Activated naive CD4-positive, alpha-beta T cell treated with anti-CD3 and anti-CD28 coated beads for 36 hours (primary cell): ENCODE measurements around the gene HEATR5B. TPM values are rescaled to one million over a fixed set of nuclear protein-coding genes. Genes with fewer than 3 reads are reported as not detected.

Experiments used
- CTCF ChIA-PET: fragments of 350-600 bp; sonication (Branson Sonifier 250); formaldehyde crosslinking; loops from one replicate; lab custom pipeline; 2021; ENCODE audit warnings: antibody characterized with exemption; lab: Charles Lee
- DNase-seq: peaks from one replicate; pipeline ENCODE4 v3.0.0-alpha.2; 2020
- H3K27ac Mint-ChIP-seq: one replicate; pipeline ENCODE4 v1.8.0; 2021; ENCODE audit warnings: mild to moderate bottlenecking, mixed read lengths
- H3K27me3 Mint-ChIP-seq: one replicate; pipeline ENCODE4 v1.8.0; 2021; ENCODE audit warnings: low read depth, mixed read lengths
- H3K36me3 Mint-ChIP-seq: one replicate; pipeline ENCODE4 v1.8.0; 2021; ENCODE audit warnings: low read depth, mixed read lengths
- H3K4me1 Mint-ChIP-seq: one replicate; pipeline ENCODE4 v1.8.0; 2021; ENCODE audit warnings: low read depth, mixed read lengths
- H3K4me3 Mint-ChIP-seq: one replicate; pipeline ENCODE4 v1.8.0; 2021; ENCODE audit warnings: mild to moderate bottlenecking, moderate library complexity, mixed read lengths
- H3K9me3 Mint-ChIP-seq: one replicate; pipeline ENCODE4 v1.8.0; 2021; ENCODE audit warnings: mixed read lengths
- intact Hi-C: fragments of 100-400 bp; cut with micrococcal nuclease; formaldehyde crosslinking; loops from one replicate; pipeline ENCODE4 v1.15.1; 2023
- total RNA-seq, 2 experiments: library from RNA; stranded (reverse); gene quantifications; one replicate each; pipeline ENCODE4 v1.2.3, GENCODE V29; 2021

HEATR5B gene
- total RNA-seq, 2 experiments from 2014 or later: 15.5 to 15.8 TPM

DNA sequence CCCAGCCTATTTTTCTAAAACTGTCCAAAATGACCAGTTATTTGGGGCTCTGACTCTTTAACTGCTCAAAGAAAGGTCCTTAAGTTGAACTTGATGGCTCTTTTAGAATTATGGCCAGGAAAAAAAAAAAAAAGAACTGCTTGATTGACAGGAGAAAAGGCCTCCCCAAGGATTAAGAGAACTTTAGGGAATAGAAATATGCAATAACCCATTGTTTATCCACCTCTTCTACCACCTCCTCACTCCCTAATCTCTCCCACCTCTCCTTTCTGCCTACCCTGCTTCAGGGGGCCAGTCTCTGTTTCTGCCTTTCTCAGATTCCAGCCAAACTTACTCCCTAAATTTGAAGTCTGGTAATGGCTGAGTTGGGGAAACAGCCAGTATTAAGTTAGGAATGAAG lies 112.2 kb downstream of the HEATR5B start:
- H3K36me3 Mint-ChIP-seq: no peaks in the 10 kb centered on the region
- DNase-seq: no peak
- peaks cover 7% of the 10 kb centered on the region for H3K4me1 Mint-ChIP-seq
- H3K27ac Mint-ChIP-seq: no peak overlapping the region
- intact Hi-C loops: no loop called here
- no peak overlapping the region for H3K4me3 Mint-ChIP-seq
- no peaks in the 10 kb centered on the region for H3K9me3 Mint-ChIP-seq
- H3K27me3 Mint-ChIP-seq: no peaks in the 10 kb centered on the region
- CTCF ChIA-PET: no interaction called here

DNA sequence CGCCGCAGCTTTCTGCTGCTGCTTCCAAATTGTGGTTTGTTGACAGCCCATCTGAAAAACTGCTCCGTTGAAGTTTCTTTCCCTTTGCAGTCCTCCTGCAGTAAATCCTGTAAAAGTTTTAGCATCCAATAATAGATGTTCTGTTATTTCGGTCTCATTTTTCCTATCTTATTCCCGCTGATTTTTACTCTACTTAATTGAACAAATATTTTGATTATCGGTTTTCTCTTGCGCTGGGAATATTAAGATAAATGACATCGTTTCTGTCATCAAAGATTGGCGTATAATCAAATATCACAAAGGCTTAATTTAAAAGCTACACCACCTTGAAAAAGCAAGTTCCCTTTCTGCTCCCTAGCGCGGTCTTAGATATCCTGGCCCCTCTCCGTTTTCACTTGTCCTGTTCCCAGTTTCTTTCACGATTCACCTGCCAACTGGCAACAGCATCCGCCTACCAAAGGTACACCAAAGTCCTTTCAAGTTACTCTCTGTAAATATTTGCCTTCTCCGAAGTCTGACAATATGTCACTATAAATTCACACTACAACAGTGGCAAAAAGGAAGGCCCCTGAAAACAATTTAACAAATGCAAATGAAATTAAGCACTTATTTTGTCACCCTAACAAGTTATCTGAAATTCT lies 116.8 kb downstream of the HEATR5B start:
- Mint-ChIP-seq H3K9me3 (no peaks in the 10 kb centered on the region), H3K27me3 (no peaks in the 10 kb centered on the region), H3K4me1 (peaks cover 27% of the 10 kb centered on the region), H3K4me3 (peak overlapping the region; percentile 93), H3K36me3 (peaks cover 4% of the 10 kb centered on the region), H3K27ac (peak overlapping the region; percentile 90)
- CTCF ChIA-PET: interaction anchor here (1.2 kb wide), 1 partner anchor 189 kb away, joined by 3 read pairs; no protein-coding TSS in a partner anchor
- DNase-seq: no peak
- intact Hi-C loops: loop anchor here (2.0 to 10.0 kb wide), 6 partner anchors 41 to 725 kb away; partner anchors contain the start of genes CRIM1, EIF2AK2 and FEZ2

DNA sequence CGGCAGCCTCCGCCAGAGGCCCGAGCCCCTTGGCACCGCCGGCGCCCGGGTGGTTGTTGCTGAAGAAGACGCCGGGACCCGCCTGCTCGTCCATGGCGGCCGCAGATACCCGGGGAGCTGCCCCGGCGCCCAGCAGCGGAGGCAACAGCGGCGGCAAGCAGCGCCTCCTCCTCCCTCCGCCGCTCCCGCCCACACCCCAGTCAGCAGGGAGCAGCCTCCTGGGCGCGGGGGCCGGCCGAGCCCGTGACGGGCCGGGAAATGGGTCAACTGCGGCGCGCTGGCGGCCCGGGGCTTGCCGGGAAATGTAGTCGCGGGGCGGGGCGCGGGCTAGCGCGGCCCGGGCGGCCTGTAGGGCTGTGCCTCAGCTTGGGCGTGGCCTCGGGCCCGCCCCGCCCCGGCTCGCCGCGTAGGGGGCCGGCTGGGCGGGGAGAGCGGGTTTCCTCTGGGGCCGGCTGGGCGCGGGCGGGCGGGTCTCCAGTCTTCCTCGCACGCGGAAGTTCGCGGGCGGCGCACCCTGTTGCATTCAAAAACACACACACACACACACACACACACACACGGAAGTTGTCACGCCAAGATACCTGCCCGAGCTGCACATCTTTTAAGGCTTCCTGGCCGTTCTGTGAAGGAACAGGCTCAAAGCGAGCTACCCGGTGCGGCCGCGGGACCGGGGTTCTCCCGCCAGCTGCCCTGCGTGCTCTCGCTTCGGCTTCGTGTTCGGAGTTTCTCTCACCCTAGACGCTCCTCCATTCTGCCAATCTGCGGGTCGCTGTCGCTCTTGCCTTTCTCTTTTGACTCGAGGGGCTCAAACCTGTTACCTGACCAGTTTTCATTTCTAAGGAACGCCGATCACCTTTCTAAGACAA lies 117.6 kb downstream of the HEATR5B start, which contains the start of gene STRN:
Gene STRN (minus strand): TSS at position 167 of the 866 bp plus-strand sequence. CDS start 73 bp downstream, at position 94.
- DNase-seq: peak; percentile 96
- intact Hi-C loops: loop anchor here (1.0 to 10.0 kb wide), 14 partner anchors 39 to 724 kb away; partner anchors contain the start of genes CEBPZ, CEBPZOS, CRIM1 and EIF2AK2
- CTCF ChIA-PET: no interaction called here
- no peaks in the 10 kb centered on the region for H3K27me3 Mint-ChIP-seq
- H3K27ac Mint-ChIP-seq: peak within 1 kb of the TSS; percentile 90
- peaks cover 33% of the 10 kb centered on the region for H3K4me1 Mint-ChIP-seq
- peaks cover 4% of the 10 kb centered on the region for H3K36me3 Mint-ChIP-seq
- peak within 1 kb of the TSS; percentile 94 for H3K4me3 Mint-ChIP-seq
- no peaks in the 10 kb centered on the region for H3K9me3 Mint-ChIP-seq

DNA sequence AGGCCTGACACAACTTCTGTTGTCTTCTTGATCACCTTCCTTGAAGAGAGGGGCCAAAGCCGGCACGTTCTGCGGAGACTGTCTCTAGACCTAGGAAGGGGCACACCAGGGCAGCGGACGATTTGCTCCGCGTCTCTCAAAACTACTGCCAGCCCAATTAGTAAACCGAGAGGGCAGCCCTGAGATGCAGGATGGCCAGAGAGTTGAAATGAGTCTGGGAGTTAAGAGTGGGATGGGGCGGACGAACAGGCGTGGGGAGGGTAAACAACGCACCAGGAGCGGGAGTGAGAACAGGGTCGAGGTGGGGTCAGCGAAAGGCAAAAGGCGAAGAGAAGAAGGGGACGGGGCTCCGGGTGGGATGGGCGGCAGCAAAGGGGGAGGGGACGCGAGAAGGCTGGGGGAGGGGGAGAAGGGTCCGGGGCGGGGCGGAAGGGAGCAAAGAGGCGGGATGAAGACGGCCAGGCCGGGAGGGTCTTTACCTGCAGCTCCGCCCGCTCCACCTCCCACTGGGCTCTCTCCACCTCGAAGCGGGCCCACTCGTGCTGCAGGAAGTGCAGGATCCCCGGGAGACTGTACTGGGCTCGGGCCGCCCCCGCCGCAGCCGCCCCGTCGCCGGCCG lies 118.3 kb downstream of the HEATR5B start:
- DNase-seq: peak; percentile 39
- H3K4me3 Mint-ChIP-seq: peak overlapping the region; percentile 94
- H3K4me1 Mint-ChIP-seq: peaks cover 37% of the 10 kb centered on the region
- no peaks in the 10 kb centered on the region for H3K9me3 Mint-ChIP-seq
- CTCF ChIA-PET: no interaction called here
- intact Hi-C loops: loop anchor here (1.0 to 10.0 kb wide), 14 partner anchors 39 to 724 kb away; partner anchors contain the start of genes CEBPZ, CEBPZOS, CRIM1 and EIF2AK2
- no peaks in the 10 kb centered on the region for H3K27me3 Mint-ChIP-seq
- peak overlapping the region; percentile 85 for H3K27ac Mint-ChIP-seq
- H3K36me3 Mint-ChIP-seq: peaks cover 4% of the 10 kb centered on the region

DNA sequence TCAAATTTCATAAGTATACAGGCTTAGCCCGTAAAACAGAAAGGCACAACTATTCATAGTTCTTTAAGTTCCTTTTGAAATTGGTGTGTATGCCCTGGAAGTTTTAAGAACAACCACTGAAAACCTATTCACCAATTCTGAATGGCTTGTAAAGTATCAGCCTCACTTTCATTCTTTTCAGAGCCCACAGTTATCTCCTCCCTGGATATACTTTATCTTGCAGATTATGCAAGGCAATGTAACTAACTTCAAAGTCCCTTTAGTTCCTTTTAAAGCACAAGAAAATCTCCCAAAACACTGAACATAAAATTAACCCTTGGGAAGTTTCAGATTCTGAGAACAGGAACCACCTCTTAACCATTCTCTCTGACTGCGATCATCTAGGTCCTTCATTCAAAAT lies 119.0 kb downstream of the HEATR5B start:
- DNase-seq: no peak
- Mint-ChIP-seq H3K9me3 (no peaks in the 10 kb centered on the region), H3K27ac (peak overlapping the region; percentile 85), H3K27me3 (no peaks in the 10 kb centered on the region), H3K4me3 (peak overlapping the region; percentile 94), H3K36me3 (peaks cover 4% of the 10 kb centered on the region), H3K4me1 (peaks cover 40% of the 10 kb centered on the region)
- CTCF ChIA-PET: no interaction called here
- intact Hi-C loops: loop anchor here (5.0 to 10.0 kb wide), 3 partner anchors 368 to 723 kb away; partner anchors contain the start of gene FEZ2

DNA sequence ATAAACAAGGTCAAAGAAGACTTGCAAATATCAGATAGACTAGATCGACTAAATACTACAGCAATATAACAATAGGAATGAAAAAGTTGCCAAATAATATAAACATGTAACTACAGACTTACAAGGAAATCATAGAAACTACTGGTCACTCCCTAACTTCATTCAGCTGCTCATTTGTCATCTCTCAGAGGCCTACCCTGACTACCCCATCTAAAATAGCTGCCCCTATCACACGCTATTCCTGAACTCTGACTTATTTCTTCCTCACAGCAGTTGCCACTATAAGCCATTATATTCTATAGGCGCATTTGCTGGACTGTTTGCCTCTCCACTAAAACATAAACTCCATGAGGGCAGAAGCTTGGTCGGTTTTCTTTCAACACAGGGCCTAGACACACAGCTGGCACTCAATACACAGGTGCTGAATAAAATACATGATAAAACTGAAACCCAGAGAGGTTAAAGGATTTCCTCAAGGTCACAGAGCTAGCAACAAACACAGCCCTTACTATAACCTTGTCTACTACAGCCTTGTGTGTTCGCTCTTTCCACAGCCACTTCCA lies 119.6 kb downstream of the HEATR5B start:
- no peak for DNase-seq
- H3K4me3 Mint-ChIP-seq: peak overlapping the region; percentile 94
- CTCF ChIA-PET: no interaction called here
- no peaks in the 10 kb centered on the region for H3K27me3 Mint-ChIP-seq
- peaks cover 44% of the 10 kb centered on the region for H3K4me1 Mint-ChIP-seq
- intact Hi-C loops: loop anchor here (5.0 to 10.0 kb wide), 3 partner anchors 367 to 722 kb away; partner anchors contain the start of gene FEZ2
- H3K9me3 Mint-ChIP-seq: no peaks in the 10 kb centered on the region
- peaks cover 4% of the 10 kb centered on the region for H3K36me3 Mint-ChIP-seq
- peak overlapping the region; percentile 6 for H3K27ac Mint-ChIP-seq

DNA sequence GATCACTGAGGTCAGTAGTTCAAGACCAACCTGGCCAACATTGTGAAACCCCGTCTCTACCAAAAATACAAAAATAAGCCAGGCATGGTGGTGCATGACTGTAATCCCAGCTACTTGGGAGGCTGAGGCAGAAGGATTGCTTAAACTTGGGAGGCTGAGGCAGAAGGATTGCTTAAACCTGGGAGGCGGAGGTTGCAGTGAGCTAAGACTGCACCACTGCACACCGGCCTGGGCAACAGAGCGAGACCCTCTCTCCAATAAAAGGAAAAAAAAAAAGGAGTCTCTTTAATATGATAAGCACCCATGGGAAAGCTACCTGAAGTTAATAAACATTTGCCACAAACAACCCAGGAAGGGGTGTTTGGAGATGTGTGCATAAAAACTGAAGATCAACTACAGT lies 120.4 kb downstream of the HEATR5B start:
- CTCF ChIA-PET: interaction anchor here (0.7 kb wide), 1 partner anchor 90 kb away, joined by 3 read pairs; no protein-coding TSS in a partner anchor
- no peak overlapping the region for H3K27ac Mint-ChIP-seq
- no peak for DNase-seq
- H3K9me3 Mint-ChIP-seq: no peaks in the 10 kb centered on the region
- peaks cover 51% of the 10 kb centered on the region for H3K4me1 Mint-ChIP-seq
- intact Hi-C loops: loop anchor here (10.0 kb wide), 1 partner anchor 671 kb away; no protein-coding TSS in a partner anchor
- H3K27me3 Mint-ChIP-seq: no peaks in the 10 kb centered on the region
- H3K36me3 Mint-ChIP-seq: peaks cover 6% of the 10 kb centered on the region
- H3K4me3 Mint-ChIP-seq: no peak overlapping the region

DNA sequence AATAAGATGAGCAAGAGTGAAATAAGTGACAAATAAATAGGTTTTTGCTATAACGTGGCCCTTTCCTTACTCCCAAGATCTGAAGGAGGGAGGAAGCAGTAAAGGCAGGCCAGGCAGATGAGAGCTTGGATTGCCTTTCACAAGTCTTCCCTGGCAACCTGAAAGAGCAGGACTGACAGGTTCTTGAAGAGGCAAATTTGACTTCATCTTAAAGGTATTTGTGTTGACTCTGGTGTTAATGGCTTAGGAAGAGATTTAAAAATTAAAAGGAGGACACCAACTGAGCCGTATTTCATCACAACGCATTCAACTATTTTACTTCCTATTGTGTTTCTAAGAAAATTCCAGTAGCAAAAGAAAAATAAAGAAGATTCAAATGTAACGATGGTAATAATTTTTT lies 121.1 kb downstream of the HEATR5B start:
- H3K4me1 Mint-ChIP-seq: peaks cover 57% of the 10 kb centered on the region
- H3K27me3 Mint-ChIP-seq: no peaks in the 10 kb centered on the region
- no peaks in the 10 kb centered on the region for H3K9me3 Mint-ChIP-seq
- no peak for DNase-seq
- no peak overlapping the region for H3K27ac Mint-ChIP-seq
- no peak overlapping the region for H3K4me3 Mint-ChIP-seq
- H3K36me3 Mint-ChIP-seq: peaks cover 10% of the 10 kb centered on the region
- intact Hi-C loops: loop anchor here (10.0 kb wide), 1 partner anchor 672 kb away; no protein-coding TSS in a partner anchor
- CTCF ChIA-PET: interaction anchor here (0.7 kb wide), 1 partner anchor 91 kb away, joined by 3 read pairs; no protein-coding TSS in a partner anchor

DNA sequence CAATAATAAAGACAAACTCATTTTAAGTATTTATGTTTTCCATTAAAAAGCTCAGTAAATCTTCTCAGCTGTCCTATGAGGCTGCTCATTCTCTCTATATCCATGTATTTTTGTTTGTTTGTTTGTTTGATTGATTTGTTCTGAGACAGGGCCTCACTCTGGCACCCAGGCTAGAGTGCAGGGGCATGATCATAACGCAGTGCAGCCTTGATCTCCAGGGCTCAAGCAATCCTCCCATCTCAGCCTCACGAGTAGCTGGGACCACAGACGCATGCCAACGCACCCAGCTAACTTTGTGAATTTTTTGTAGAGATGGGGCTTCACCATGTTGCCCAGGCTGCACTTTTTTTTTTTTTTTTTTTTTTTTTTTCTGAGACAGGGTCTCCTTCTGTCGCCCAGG lies 123.4 kb downstream of the HEATR5B start:
- Mint-ChIP-seq H3K9me3 (no peaks in the 10 kb centered on the region), H3K4me3 (no peak overlapping the region), H3K27ac (no peak overlapping the region), H3K4me1 (peaks cover 55% of the 10 kb centered on the region), H3K36me3 (peaks cover 9% of the 10 kb centered on the region), H3K27me3 (no peaks in the 10 kb centered on the region)
- DNase-seq: no peak
- CTCF ChIA-PET: interaction anchor here (1.0 kb wide), 1 partner anchor 181 kb away, joined by 3 read pairs; no protein-coding TSS in a partner anchor
- intact Hi-C loops: loop anchor here (10.0 kb wide), 1 partner anchor 674 kb away; no protein-coding TSS in a partner anchor

DNA sequence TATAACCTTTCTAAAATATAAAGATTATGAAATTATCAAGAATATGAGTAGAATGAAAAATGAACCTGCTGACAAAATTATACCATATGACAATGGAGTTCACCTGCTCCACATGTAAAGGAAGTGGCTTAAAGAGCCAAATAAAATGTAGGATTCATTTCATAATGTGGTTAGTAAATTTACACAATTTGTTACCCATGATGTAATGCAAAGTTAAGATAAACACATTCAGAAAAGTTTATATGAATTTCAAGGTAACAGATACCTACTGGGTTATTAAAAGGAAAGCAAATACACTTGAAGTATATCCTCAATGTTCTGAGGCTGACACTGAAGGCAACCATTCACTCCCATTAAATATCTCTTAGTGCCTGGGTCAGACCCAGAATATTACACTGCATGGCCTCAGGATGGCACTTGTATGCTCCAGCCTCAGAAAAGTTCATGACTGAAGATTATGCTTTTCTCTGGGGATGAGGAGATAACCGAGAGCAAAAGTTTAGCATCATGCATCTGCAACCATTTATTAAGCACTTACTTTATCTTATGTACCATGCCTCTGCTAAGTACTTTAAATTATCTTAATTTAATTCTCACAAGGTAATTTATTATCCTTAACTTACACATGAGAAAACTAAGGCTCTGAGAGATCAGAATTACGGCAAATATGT lies 124.0 kb downstream of the HEATR5B start:
- Mint-ChIP-seq H3K27ac (no peak overlapping the region), H3K36me3 (peaks cover 7% of the 10 kb centered on the region), H3K4me1 (peaks cover 54% of the 10 kb centered on the region), H3K27me3 (no peaks in the 10 kb centered on the region), H3K4me3 (no peak overlapping the region), H3K9me3 (no peaks in the 10 kb centered on the region)
- intact Hi-C loops: loop anchor here (10.0 kb wide), 1 partner anchor 675 kb away; no protein-coding TSS in a partner anchor
- no peak for DNase-seq
- CTCF ChIA-PET: interaction anchor here (1.0 kb wide), 1 partner anchor 181 kb away, joined by 3 read pairs; no protein-coding TSS in a partner anchor
